CD14-positive monocyte (primary cell): ENCODE results near the gene TMEM63C. TPM values are rescaled to one million over a fixed set of nuclear protein-coding genes. Genes with fewer than 3 reads are reported as not detected.

Experiments used
- DNase-seq, 3 donors: peaks; one replicate each; pipeline ENCODE4 v3.0.0-alpha.2; 2011 to 2022
- H2AFZ ChIP-seq: 2 replicates; pipeline ENCODE4 v1.6.0; 2012; ENCODE audit warnings: mild to moderate bottlenecking, low read depth, low read length, inconsistent platforms; ENCODE audit not compliant: insufficient read depth, poor library complexity, severe bottlenecking
- H3K27ac ChIP-seq, 2 donors: 1 replicate in 1 of 2; 2 replicates in 1 of 2; pipeline ENCODE4 v1.5.1; 2012 to 2013; ENCODE audit warnings: low read length in 2 of 2, control low read depth in 1 of 2, inconsistent platforms in 1 of 2, low read depth in 1 of 2, mild to moderate bottlenecking in 1 of 2
- H3K27me3 ChIP-seq, 2 donors: one replicate each; pipeline versions ENCODE4 v1.6.0 to v1.6.1; 2011 to 2013; ENCODE audit warnings: low read length in 2 of 2; ENCODE audit not compliant: control insufficient read depth in 2 of 2, insufficient read depth in 2 of 2
- H3K36me3 ChIP-seq, 2 donors: replicated peaks in 1 of 2; 1 replicate in 1 of 2; 2 replicates in 1 of 2; pipeline versions ENCODE4 v1.5.1 to v1.6.1; 2012 to 2013; ENCODE audit warnings: low read length in 2 of 2, control low read depth in 1 of 2, inconsistent platforms in 1 of 2, mild to moderate bottlenecking in 1 of 2; ENCODE audit not compliant: insufficient read depth in 2 of 2, control insufficient read depth in 1 of 2
- H3K4me1 ChIP-seq, 2 donors: 1 replicate in 1 of 2; 2 replicates in 1 of 2; pipeline versions ENCODE4 v1.5.1 to v1.6.1; 2012 to 2013; ENCODE audit warnings: low read length in 2 of 2, control low read depth in 1 of 2, inconsistent platforms in 1 of 2, mild to moderate bottlenecking in 1 of 2, moderate library complexity in 1 of 2; ENCODE audit not compliant: insufficient read depth in 2 of 2, control insufficient read depth in 1 of 2
- H3K4me2 ChIP-seq: replicated peaks from 2 replicates; pipeline ENCODE3; 2012; ENCODE audit warnings: low read length, moderate library complexity, mild to moderate bottlenecking; ENCODE audit not compliant: poor library complexity, severe bottlenecking; ENCODE audit errors: extremely low read depth
- H3K4me3 ChIP-seq, 3 experiments: fragments of 200-600 bp in 1 of 3; sonication (generic) in 1 of 3; replicated peaks in 1 of 3; 1 replicate in 2 of 3; 2 replicates in 1 of 3; pipeline ENCODE4 v1.5.1; 2011 to 2013; ENCODE audit warnings: low read length in 3 of 3, mild to moderate bottlenecking in 3 of 3, control low read depth in 2 of 3, low read depth in 2 of 3, inconsistent platforms in 1 of 3, moderate library complexity in 1 of 3
- H3K79me2 ChIP-seq: 2 replicates; pipeline ENCODE4 v1.6.0; 2012; ENCODE audit warnings: mild to moderate bottlenecking, control low read depth, inconsistent platforms, low read length, moderate library complexity; ENCODE audit not compliant: insufficient read depth
- H3K9ac ChIP-seq: 2 replicates; pipeline ENCODE4 v1.6.0; 2017; ENCODE audit warnings: low read length, mild to moderate bottlenecking; ENCODE audit not compliant: insufficient read depth, poor library complexity, severe bottlenecking
- H3K9me3 ChIP-seq, 2 donors: replicated peaks in 1 of 2; 1 replicate in 1 of 2; 2 replicates in 1 of 2; pipeline versions ENCODE4 v1.5.1 to v1.6.1; 2012 to 2013; ENCODE audit warnings: low read length in 2 of 2, control low read depth in 1 of 2; ENCODE audit not compliant: control insufficient read depth in 1 of 2, insufficient read depth in 1 of 2
- H4K20me1 ChIP-seq: 2 replicates; pipeline ENCODE4 v1.6.0; 2012; ENCODE audit warnings: mild to moderate bottlenecking, low read length, control low read depth, moderate library complexity; ENCODE audit not compliant: insufficient read depth
- H3K27ac Mint-ChIP-seq, 7 donors: one replicate each; pipeline ENCODE4 v1.8.0; 2020; ENCODE audit warnings: mild to moderate bottlenecking in 7 of 7, mixed read lengths in 7 of 7, moderate library complexity in 6 of 7, inconsistent platforms in 2 of 7
- H3K27me3 Mint-ChIP-seq, 3 donors: one replicate each; pipeline ENCODE4 v1.8.0; 2021 to 2022; ENCODE audit warnings: low read depth in 3 of 3, mild to moderate bottlenecking in 3 of 3, mixed read lengths in 3 of 3, moderate library complexity in 3 of 3, inconsistent platforms in 1 of 3
- H3K36me3 Mint-ChIP-seq, 2 donors: one replicate each; pipeline ENCODE4 v1.8.0; 2020; ENCODE audit warnings: mixed read lengths in 2 of 2, inconsistent platforms in 1 of 2, mild to moderate bottlenecking in 1 of 2
- H3K4me1 Mint-ChIP-seq: one replicate; pipeline ENCODE4 v1.8.0; 2020; ENCODE audit warnings: mild to moderate bottlenecking, mixed read lengths
- H3K4me3 Mint-ChIP-seq, 2 donors: one replicate each; pipeline ENCODE4 v1.8.0; 2020; ENCODE audit warnings: mild to moderate bottlenecking in 2 of 2, mixed read lengths in 2 of 2, moderate library complexity in 1 of 2
- H3K9me3 Mint-ChIP-seq, 7 donors: one replicate each; pipeline ENCODE4 v1.8.0; 2020 to 2022; ENCODE audit warnings: mixed read lengths in 7 of 7, mild to moderate bottlenecking in 6 of 7, moderate library complexity in 6 of 7, inconsistent platforms in 2 of 7
- WGBS: methylation state at CpG from one replicate; pipeline ENCODE4 v1.1.5; 2013; ENCODE audit warnings: missing lambda C conversion rate; ENCODE audit not compliant: insufficient coverage; 5-methylcytosine and 5-hydroxymethylcytosine counted together
- intact Hi-C, 2 donors: fragments of 100-400 bp; cut with micrococcal nuclease; formaldehyde crosslinking; loops; one replicate each; pipeline versions ENCODE4 v1.15.0 to v1.15.1; 2023
- polyA plus RNA-seq, 3 donors: library from polyadenylated mRNA; depleted of rRNA in 1 of 3; unstranded in 2 of 3; stranded (reverse) in 1 of 3; fragments of 300-500 nt in 2 of 3; fragments of >200 nt in 1 of 3; fragmentation: Illumina TruSeq in 2 of 3; gene quantifications; 1 replicate in 2 of 3; 2 replicates in 1 of 3; pipeline ENCODE4 v1.2.3, GENCODE V29; 2012 to 2021
- TF ChIP-seq, protein P1 (sequence below): fragments of 200-600 bp; IDR thresholded peaks from one replicate; pipeline ENCODE4 v1.8.0; 2022; ENCODE audit warnings: antibody characterized with exemption, mild to moderate bottlenecking

The TMEM63C gene
- polyA plus RNA-seq, 3 donors, result 0.78 to 4.4 TPM; not detected in 1

GRCh38 chr14:77213679-77214016 is 32.0 kb downstream of the TMEM63C start:
- intact Hi-C loops, result no loop called here
- TF ChIP-seq, protein P1, sequence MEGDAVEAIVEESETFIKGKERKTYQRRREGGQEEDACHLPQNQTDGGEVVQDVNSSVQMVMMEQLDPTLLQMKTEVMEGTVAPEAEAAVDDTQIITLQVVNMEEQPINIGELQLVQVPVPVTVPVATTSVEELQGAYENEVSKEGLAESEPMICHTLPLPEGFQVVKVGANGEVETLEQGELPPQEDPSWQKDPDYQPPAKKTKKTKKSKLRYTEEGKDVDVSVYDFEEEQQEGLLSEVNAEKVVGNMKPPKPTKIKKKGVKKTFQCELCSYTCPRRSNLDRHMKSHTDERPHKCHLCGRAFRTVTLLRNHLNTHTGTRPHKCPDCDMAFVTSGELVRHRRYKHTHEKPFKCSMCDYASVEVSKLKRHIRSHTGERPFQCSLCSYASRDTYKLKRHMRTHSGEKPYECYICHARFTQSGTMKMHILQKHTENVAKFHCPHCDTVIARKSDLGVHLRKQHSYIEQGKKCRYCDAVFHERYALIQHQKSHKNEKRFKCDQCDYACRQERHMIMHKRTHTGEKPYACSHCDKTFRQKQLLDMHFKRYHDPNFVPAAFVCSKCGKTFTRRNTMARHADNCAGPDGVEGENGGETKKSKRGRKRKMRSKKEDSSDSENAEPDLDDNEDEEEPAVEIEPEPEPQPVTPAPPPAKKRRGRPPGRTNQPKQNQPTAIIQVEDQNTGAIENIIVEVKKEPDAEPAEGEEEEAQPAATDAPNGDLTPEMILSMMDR, result no peak
- H3K9me3 Mint-ChIP-seq, result peaks cover 0 to 2% (median 0%) of the 10 kb centered on the region in 7 donors
- no peaks in the 10 kb centered on the region for H3K27me3 ChIP-seq
- 14% methylated on average over 3 of the region's 6 CpGs for WGBS
- H3K36me3 Mint-ChIP-seq, result no peaks in the 10 kb centered on the region
- H3K79me2 ChIP-seq, result no peaks in the 10 kb centered on the region
- H2AFZ ChIP-seq, result no peak overlapping the region
- H3K27me3 Mint-ChIP-seq, result peaks cover 9 to 11% (median 10%) of the 10 kb centered on the region in 3 donors
- H3K4me1 Mint-ChIP-seq, result no peaks in the 10 kb centered on the region
- DNase-seq, result no peak
- no peaks in the 10 kb centered on the region for H3K4me1 ChIP-seq
- no peak overlapping the region for H3K4me3 ChIP-seq
- H3K36me3 ChIP-seq, result no peaks in the 10 kb centered on the region
- no peak overlapping the region for H3K9ac ChIP-seq
- no peak overlapping the region for H3K4me2 ChIP-seq
- H3K4me3 Mint-ChIP-seq, result no peak overlapping the region
- peaks cover 9% of the 10 kb centered on the region for H4K20me1 ChIP-seq
- no peak overlapping the region for H3K27ac Mint-ChIP-seq
- no peak overlapping the region for H3K27ac ChIP-seq
- H3K9me3 ChIP-seq, result no peaks in the 10 kb centered on the region

DNA sequence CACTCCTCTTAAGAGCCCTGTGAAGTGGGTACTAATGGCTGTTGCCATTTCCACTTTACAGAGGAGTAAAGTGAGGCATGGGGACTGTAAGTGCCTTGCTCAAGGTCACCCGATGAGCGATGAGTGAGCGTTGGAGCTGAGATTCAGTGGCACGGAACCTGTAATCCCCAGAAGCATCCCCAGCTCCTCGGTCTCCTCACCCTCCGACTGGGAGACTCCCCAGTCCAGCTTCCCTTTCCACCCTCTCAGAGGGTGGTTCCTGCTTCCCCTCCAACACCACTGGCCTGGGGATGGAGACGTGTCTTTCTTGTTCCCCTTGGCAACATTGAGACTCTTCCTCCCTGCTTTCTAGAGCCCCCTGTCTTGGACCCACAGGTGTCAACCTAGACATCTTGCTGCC is 32.6 kb downstream of the TMEM63C start:
- Mint-ChIP-seq H3K4me1 (no peaks in the 10 kb centered on the region), H3K27me3 (peaks cover 9 to 11% (median 10%) of the 10 kb centered on the region in 3 donors), H3K27ac (no peak overlapping the region), H3K9me3 (peaks cover 0 to 2% (median 0%) of the 10 kb centered on the region in 7 donors), H3K36me3 (no peaks in the 10 kb centered on the region), H3K4me3 (no peak overlapping the region)
- intact Hi-C loops, result no loop called here
- Histone ChIP-seq H3K4me3 (no peak overlapping the region), H3K4me2 (no peak overlapping the region), H3K36me3 (no peaks in the 10 kb centered on the region), H3K79me2 (no peaks in the 10 kb centered on the region), H4K20me1 (peaks cover 9% of the 10 kb centered on the region), H3K9ac (no peak overlapping the region), H3K4me1 (no peaks in the 10 kb centered on the region), H3K9me3 (no peaks in the 10 kb centered on the region), H2AFZ (no peak overlapping the region), H3K27ac (no peak overlapping the region), H3K27me3 (no peaks in the 10 kb centered on the region)
- TF ChIP-seq, protein P1, result no peak
- no peak for DNase-seq
- WGBS, result 96% methylated on average over 7 of the region's 7 CpGs
